ENCODE data around the gene LPCAT2. TPM values are rescaled to one million over a fixed set of nuclear protein-coding genes. Genes with fewer than 3 reads are reported as not detected.

The LPCAT2 gene
- total and polyA plus RNA-seq, 4 donors: 11.2 to 33.6 (median 13.7) TPM

- no peaks in the 10 kb centered on the region for H3K9me3 ChIP-seq (ENCODE audit: control insufficient read depth, insufficient read depth, low read length)
- no peak overlapping the region for H3K27ac ChIP-seq (ENCODE audit: low read depth, low read length)
- peak overlapping the region; percentile 62 for H3K4me3 ChIP-seq (ENCODE audit: low read depth, low read length)
- WGBS (ENCODE audit: insufficient coverage): 67% methylated on average over 8 of the region's 9 CpGs
- H3K4me1 ChIP-seq (ENCODE audit: control insufficient read depth, insufficient read depth, low read length): peaks cover 26% of the 10 kb centered on the region
- peaks cover 9% of the 10 kb centered on the region for H3K36me3 ChIP-seq (ENCODE audit: control insufficient read depth, insufficient read depth, low read length)
- DNase-seq (ENCODE audit: low read depth in 4 of 6, low spot score in 6 of 6): no peak
- peaks cover 7% of the 10 kb centered on the region for H3K27me3 ChIP-seq (ENCODE audit: control insufficient read depth, insufficient read depth, low read length)
Observed at GRCh38 chr16:55508271-55508921, 476 bp upstream of the LPCAT2 start.

DNA sequence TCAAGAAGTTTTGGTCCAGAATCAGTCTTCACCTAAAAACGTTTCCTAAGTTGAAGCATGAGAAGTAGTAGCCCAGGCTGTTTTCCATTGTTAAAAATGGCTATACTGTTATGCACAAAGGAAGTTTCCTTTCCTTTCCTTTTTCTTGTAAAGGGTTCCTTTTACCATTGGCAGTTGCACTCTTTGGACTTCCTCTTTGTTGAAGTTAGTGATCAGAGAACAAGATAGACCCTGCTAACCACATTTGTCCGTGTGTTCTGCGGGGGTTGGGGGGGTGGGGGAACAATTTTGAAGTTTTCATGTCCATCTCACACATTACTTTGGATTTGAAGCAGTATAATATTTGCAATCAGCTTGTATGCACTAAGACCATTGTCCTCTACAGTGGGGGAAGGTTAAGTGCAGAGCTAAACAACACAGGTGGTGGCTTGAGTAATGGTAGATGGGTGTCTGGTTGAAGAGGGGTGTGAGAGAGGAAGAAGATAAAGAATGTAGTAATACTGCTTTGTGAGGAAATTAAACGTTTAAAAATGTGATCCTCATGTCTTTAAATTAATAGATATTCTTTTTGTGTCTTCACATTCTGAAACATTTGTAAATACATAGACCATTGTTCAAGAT, 1.4 kb downstream of the LPCAT2 start:
- H3K27me3 ChIP-seq (ENCODE audit: control insufficient read depth, insufficient read depth, low read length): peaks cover 7% of the 10 kb centered on the region
- H3K9me3 ChIP-seq (ENCODE audit: control insufficient read depth, insufficient read depth, low read length): peaks cover 2% of the 10 kb centered on the region
- H3K27ac ChIP-seq (ENCODE audit: low read depth, low read length): no peak overlapping the region
- no peak for DNase-seq (ENCODE audit: low read depth in 4 of 6, low spot score in 6 of 6)
- no CpG with 5 or more reads among the region's 4 CpGs for WGBS (ENCODE audit: insufficient coverage)
- H3K4me3 ChIP-seq (ENCODE audit: low read depth, low read length): peak overlapping the region; percentile 62
- peaks cover 13% of the 10 kb centered on the region for H3K4me1 ChIP-seq (ENCODE audit: control insufficient read depth, insufficient read depth, low read length)
- H3K36me3 ChIP-seq (ENCODE audit: control insufficient read depth, insufficient read depth, low read length): peaks cover 7% of the 10 kb centered on the region

- H3K9me3 ChIP-seq (ENCODE audit: control insufficient read depth, insufficient read depth, low read length): peaks cover 2% of the 10 kb centered on the region
- DNase-seq (ENCODE audit: low read depth in 4 of 6, low spot score in 6 of 6): no peak
- no peak overlapping the region for H3K4me3 ChIP-seq (ENCODE audit: low read depth, low read length)
- peaks cover 7% of the 10 kb centered on the region for H3K4me1 ChIP-seq (ENCODE audit: control insufficient read depth, insufficient read depth, low read length)
- no peak overlapping the region for H3K27ac ChIP-seq (ENCODE audit: low read depth, low read length)
- H3K27me3 ChIP-seq (ENCODE audit: control insufficient read depth, insufficient read depth, low read length): peaks cover 7% of the 10 kb centered on the region
- no peaks in the 10 kb centered on the region for H3K36me3 ChIP-seq (ENCODE audit: control insufficient read depth, insufficient read depth, low read length)
- 83% methylated on average over 1 of the region's 1 CpG for WGBS (ENCODE audit: insufficient coverage)
Observed at GRCh38 chr16:55512941-55513340, 4.1 kb downstream of the LPCAT2 start.

GRCh38 chr16:55513616-55514015, 4.7 kb downstream of the LPCAT2 start:
- WGBS (ENCODE audit: insufficient coverage): 92% methylated on average over 2 of the region's 5 CpGs
- no peak for DNase-seq (ENCODE audit: low read depth in 4 of 6, low spot score in 6 of 6)
- Histone ChIP-seq H3K9me3 (ENCODE audit: control insufficient read depth, insufficient read depth, low read length) (peaks cover 2% of the 10 kb centered on the region), H3K27me3 (ENCODE audit: control insufficient read depth, insufficient read depth, low read length) (peaks cover 7% of the 10 kb centered on the region), H3K27ac (ENCODE audit: low read depth, low read length) (no peak overlapping the region), H3K4me1 (ENCODE audit: control insufficient read depth, insufficient read depth, low read length) (peaks cover 7% of the 10 kb centered on the region), H3K4me3 (ENCODE audit: low read depth, low read length) (no peak overlapping the region), H3K36me3 (ENCODE audit: control insufficient read depth, insufficient read depth, low read length) (no peaks in the 10 kb centered on the region)

DNA sequence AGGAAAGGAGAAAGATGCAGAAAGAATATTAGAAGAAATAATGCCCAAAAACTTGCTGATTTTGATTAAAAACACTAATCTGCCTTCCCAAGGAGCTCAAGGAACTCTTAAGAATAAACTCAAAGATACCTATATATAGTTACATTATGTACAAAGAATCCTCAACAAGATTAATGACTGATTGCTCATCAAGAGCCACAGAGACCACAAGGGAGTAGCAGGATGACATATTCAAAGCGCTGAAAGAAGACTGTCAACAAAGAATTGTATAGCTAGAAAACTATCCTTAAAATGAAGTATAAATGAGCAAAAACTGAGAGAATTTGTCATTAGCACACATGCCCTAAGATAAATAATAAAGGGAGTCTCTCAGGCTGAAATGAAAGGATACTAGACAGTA, 6.2 kb downstream of the LPCAT2 start:
- Histone ChIP-seq H3K36me3 (ENCODE audit: control insufficient read depth, insufficient read depth, low read length) (no peaks in the 10 kb centered on the region), H3K4me1 (ENCODE audit: control insufficient read depth, insufficient read depth, low read length) (no peaks in the 10 kb centered on the region), H3K27me3 (ENCODE audit: control insufficient read depth, insufficient read depth, low read length) (no peaks in the 10 kb centered on the region), H3K9me3 (ENCODE audit: control insufficient read depth, insufficient read depth, low read length) (peaks cover 2% of the 10 kb centered on the region), H3K4me3 (ENCODE audit: low read depth, low read length) (no peak overlapping the region), H3K27ac (ENCODE audit: low read depth, low read length) (no peak overlapping the region)
- WGBS (ENCODE audit: insufficient coverage): no CpG with 5 or more reads among the region's 1 CpG
- DNase-seq (ENCODE audit: low read depth in 4 of 6, low spot score in 6 of 6): no peak

GRCh38 chr16:55521792-55522191, 12.9 kb downstream of the LPCAT2 start:
- DNase-seq (ENCODE audit: low read depth in 4 of 6, low spot score in 6 of 6): no peak
- Histone ChIP-seq H3K4me3 (ENCODE audit: low read depth, low read length) (no peak overlapping the region), H3K27me3 (ENCODE audit: control insufficient read depth, insufficient read depth, low read length) (no peaks in the 10 kb centered on the region), H3K36me3 (ENCODE audit: control insufficient read depth, insufficient read depth, low read length) (no peaks in the 10 kb centered on the region), H3K4me1 (ENCODE audit: control insufficient read depth, insufficient read depth, low read length) (no peaks in the 10 kb centered on the region), H3K27ac (ENCODE audit: low read depth, low read length) (no peak overlapping the region), H3K9me3 (ENCODE audit: control insufficient read depth, insufficient read depth, low read length) (no peaks in the 10 kb centered on the region)
- WGBS (ENCODE audit: insufficient coverage): no CpG with 5 or more reads among the region's 1 CpG

- no peaks in the 10 kb centered on the region for H3K27me3 ChIP-seq (ENCODE audit: control insufficient read depth, insufficient read depth, low read length)
- H3K9me3 ChIP-seq (ENCODE audit: control insufficient read depth, insufficient read depth, low read length): no peaks in the 10 kb centered on the region
- no peaks in the 10 kb centered on the region for H3K36me3 ChIP-seq (ENCODE audit: control insufficient read depth, insufficient read depth, low read length)
- H3K4me1 ChIP-seq (ENCODE audit: control insufficient read depth, insufficient read depth, low read length): no peaks in the 10 kb centered on the region
- no peak for DNase-seq (ENCODE audit: low read depth in 4 of 6, low spot score in 6 of 6)
- no CpG with 5 or more reads among the region's 2 CpGs for WGBS (ENCODE audit: insufficient coverage)
- H3K4me3 ChIP-seq (ENCODE audit: low read depth, low read length): no peak overlapping the region
- H3K27ac ChIP-seq (ENCODE audit: low read depth, low read length): no peak overlapping the region
Observed at GRCh38 chr16:55526441-55526840, 17.6 kb downstream of the LPCAT2 start.

- H3K27ac ChIP-seq (ENCODE audit: low read depth, low read length): no peak overlapping the region
- H3K4me1 ChIP-seq (ENCODE audit: control insufficient read depth, insufficient read depth, low read length): no peaks in the 10 kb centered on the region
- H3K9me3 ChIP-seq (ENCODE audit: control insufficient read depth, insufficient read depth, low read length): no peaks in the 10 kb centered on the region
- DNase-seq (ENCODE audit: low read depth in 4 of 6, low spot score in 6 of 6): no peak
- H3K27me3 ChIP-seq (ENCODE audit: control insufficient read depth, insufficient read depth, low read length): no peaks in the 10 kb centered on the region
- no peak overlapping the region for H3K4me3 ChIP-seq (ENCODE audit: low read depth, low read length)
- no peaks in the 10 kb centered on the region for H3K36me3 ChIP-seq (ENCODE audit: control insufficient read depth, insufficient read depth, low read length)
Observed at GRCh38 chr16:55527885-55528284, 19.0 kb downstream of the LPCAT2 start.

DNA sequence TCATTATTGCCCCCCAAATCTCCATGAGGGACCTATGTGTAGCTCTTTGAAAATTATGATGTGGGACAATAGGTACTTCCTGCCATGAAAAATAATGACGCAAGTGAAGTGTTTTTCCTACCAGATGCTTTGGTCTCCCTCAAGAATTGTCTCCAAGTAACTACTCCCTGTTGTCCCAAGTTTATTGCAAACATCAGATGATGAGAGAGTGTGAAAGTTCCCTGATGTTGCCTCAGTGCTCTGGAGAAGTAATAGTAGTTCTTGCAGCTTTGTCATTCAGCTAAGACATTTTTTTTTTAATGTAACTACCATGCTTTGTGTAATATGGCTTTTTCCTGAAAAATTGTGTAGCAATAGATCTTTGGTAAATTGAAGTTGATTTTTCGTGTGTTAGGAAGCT, 20.1 kb downstream of the LPCAT2 start:
- peak in 1 of 6 donors; percentile 76 for DNase-seq (ENCODE audit: low read depth in 4 of 6, low spot score in 6 of 6)
- H3K4me1 ChIP-seq (ENCODE audit: control insufficient read depth, insufficient read depth, low read length): no peaks in the 10 kb centered on the region
- H3K27me3 ChIP-seq (ENCODE audit: control insufficient read depth, insufficient read depth, low read length): no peaks in the 10 kb centered on the region
- no peaks in the 10 kb centered on the region for H3K36me3 ChIP-seq (ENCODE audit: control insufficient read depth, insufficient read depth, low read length)
- H3K27ac ChIP-seq (ENCODE audit: low read depth, low read length): no peak overlapping the region
- H3K4me3 ChIP-seq (ENCODE audit: low read depth, low read length): no peak overlapping the region
- WGBS (ENCODE audit: insufficient coverage): no CpG with 5 or more reads among the region's 2 CpGs
- H3K9me3 ChIP-seq (ENCODE audit: control insufficient read depth, insufficient read depth, low read length): no peaks in the 10 kb centered on the region

DNA sequence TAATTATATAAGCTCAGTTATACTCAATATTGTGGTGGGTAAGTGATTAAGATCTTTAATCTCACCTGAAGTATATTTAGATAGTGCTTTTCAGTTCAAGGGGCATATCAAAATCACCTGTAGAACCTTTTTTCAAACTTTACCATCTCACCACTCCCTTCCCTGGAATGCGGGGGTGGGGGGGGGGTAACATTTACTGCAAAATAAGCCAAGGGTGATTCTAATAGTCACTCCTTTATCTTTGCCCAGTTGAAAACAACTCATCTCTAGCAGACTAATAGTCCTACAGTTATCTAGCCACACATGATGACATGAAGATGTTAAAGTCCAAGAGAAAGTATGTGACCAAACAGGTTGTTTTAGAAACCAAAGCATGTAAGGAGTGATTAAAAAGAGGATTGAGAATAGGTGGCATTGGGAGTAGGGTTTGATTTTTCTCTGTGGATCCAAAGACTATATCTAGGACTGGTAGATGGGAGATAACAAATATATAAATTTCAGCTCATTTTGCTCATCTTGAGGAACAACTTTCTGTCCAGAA, 21.5 kb downstream of the LPCAT2 start:
- Histone ChIP-seq H3K27ac (ENCODE audit: low read depth, low read length) (no peak overlapping the region), H3K4me3 (ENCODE audit: low read depth, low read length) (no peak overlapping the region), H3K36me3 (ENCODE audit: control insufficient read depth, insufficient read depth, low read length) (no peaks in the 10 kb centered on the region), H3K4me1 (ENCODE audit: control insufficient read depth, insufficient read depth, low read length) (no peaks in the 10 kb centered on the region), H3K9me3 (ENCODE audit: control insufficient read depth, insufficient read depth, low read length) (no peaks in the 10 kb centered on the region), H3K27me3 (ENCODE audit: control insufficient read depth, insufficient read depth, low read length) (no peaks in the 10 kb centered on the region)
- WGBS (ENCODE audit: insufficient coverage): no CpG with 5 or more reads among the region's 1 CpG
- DNase-seq (ENCODE audit: low read depth in 4 of 6, low spot score in 6 of 6): no peak
